ENCODE measurements around the gene HYCC1.
"Not testable (repeated sequence)": the region's sequence is repeated elsewhere in the genome, so short reads cannot be mapped to it uniquely, and the experiment has no call there.

HYCC1 gene

GRCh38 chr7:22983257-22983855 is 30.6 kb downstream of the HYCC1 start:
- no peak for DNase-seq

GRCh38 chr7:22980422-22980821 is 33.5 kb downstream of the HYCC1 start:
- no peak for DNase-seq

DNA sequence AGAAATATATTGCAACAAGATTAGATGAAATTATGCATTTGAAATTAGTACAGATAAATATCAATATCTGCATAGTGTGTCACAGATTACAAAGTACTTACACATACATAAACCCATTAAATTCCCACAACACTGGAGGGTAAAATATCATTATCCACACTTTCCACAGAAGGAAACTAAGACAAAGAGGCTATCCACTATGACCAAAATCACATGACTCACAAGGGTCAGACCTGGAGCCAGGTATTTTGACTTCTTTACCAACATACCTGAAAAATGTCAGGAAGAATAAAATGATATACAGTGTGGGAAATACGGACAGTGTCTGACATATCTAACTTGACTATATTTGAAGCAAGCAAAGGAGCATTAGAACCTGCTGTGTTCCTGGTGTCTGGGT is 34.1 kb downstream of the HYCC1 start:
- DNase-seq, result no peak

DNA sequence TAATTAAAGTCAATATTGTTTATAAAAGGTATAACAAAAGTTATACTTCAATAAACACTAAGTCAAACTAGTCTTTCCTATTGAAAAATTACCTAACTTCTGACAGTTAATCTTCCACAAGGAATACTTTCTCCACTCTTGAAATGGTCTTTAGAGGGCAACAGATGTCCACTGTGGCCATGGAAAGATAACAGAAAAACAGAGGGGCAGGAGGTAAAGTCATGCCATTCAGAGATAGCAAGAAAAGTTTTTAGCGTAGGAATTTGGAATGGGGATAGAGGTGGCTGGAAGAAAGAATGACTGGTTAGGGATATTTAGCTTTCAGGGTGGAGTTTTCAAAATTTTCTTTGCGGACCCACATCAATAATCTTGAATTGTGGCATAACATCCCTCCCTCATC is 34.7 kb downstream of the HYCC1 start:
- no peak for DNase-seq

- not testable (repeated sequence) for DNase-seq
Measured at GRCh38 chr7:22974636-22975035, 39.3 kb downstream of the HYCC1 start.

DNA sequence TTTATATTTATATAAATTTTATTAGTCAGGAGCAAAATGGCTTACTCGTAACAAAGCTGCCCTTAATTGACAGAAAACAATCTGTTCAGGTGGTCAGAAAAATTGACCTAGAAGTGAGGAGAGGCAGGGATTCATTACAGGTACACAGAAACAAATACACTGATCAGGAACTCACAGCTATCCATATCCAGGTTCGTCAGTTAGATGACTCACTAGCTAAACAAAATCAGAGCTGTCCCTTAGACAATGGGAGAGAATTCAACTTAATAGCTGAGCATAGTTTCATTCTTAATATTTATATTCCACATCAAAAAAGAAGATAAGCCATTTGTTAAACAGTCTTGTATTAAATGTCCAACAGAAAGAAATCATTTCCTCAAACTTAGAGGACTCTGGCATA is 41.7 kb downstream of the HYCC1 start:
- no peak for DNase-seq

GRCh38 chr7:22969010-22969431 is 44.9 kb downstream of the HYCC1 start:
- DNase-seq, result no peak
